AG04449 (cell line): ENCODE data around the gene TMEM43.
A peak's percentile ranks its signal among the peaks of the same experiment; 100 is the strongest.

ENCODE experiments used
- CTCF ChIA-PET: fragments of 350-600 bp; formaldehyde crosslinking; extraction: SDS; loops from one replicate; lab custom pipeline; 2021; ENCODE audit warnings: antibody characterized with exemption; lab: Yijun Ruan, JAX
- POLR2A ChIA-PET: fragments of 400-600, 350-600 bp; formaldehyde crosslinking; extraction: SDS; loops from one replicate; lab custom pipeline; 2020; ENCODE audit warnings: antibody characterized with exemption, inconsistent platforms; lab: Yijun Ruan, JAX
- DNase-seq: peaks from one replicate; pipeline ENCODE4 v3.0.0-alpha.2; 2010; ENCODE audit warnings: low read depth, low spot score
- H3K4me3 ChIP-seq: 2 replicates; pipeline ENCODE4 v1.5.1; 2011; ENCODE audit warnings: low read depth, mild to moderate bottlenecking, control low read depth, low read length
- CTCF ChIP-seq: IDR thresholded peaks from one replicate; pipeline ENCODE4 v1.5.1; 2011; ENCODE audit warnings: mild to moderate bottlenecking, moderate library complexity, low read length, control low read depth, inconsistent platforms; ENCODE audit not compliant: insufficient read depth; ENCODE audit errors: missing control alignments

TMEM43 gene

GRCh38 chr3:14145670-14146380, 21.0 kb downstream of the TMEM43 start:
- POLR2A ChIA-PET: interaction anchor here (0.9 to 3.4 kb wide), 4 partner anchors 20 to 25 kb away, joined by 5 to 33 read pairs (median 7); partner anchors contain the start of genes CHCHD4 and TMEM43
- no peak overlapping the region for H3K4me3 ChIP-seq
- TF ChIP-seq CTCF: no peak
- no peak for DNase-seq
- CTCF ChIA-PET: interaction anchor here (1.0 to 1.8 kb wide), 8 partner anchors 11 to 249 kb away, joined by 3 to 8 read pairs (median 4); no protein-coding TSS in a partner anchor

GRCh38 chr3:14146381-14147065, 21.7 kb downstream of the TMEM43 start:
- ChIA-PET POLR2A (interaction anchor here (0.9 to 1.0 kb wide), 2 partner anchors 21 to 22 kb away, joined by 5 read pairs; partner anchors contain the start of genes CHCHD4 and TMEM43), CTCF (interaction anchor here (1.0 to 1.8 kb wide), 3 partner anchors 10 to 250 kb away, joined by 3 to 7 read pairs (median 4); no protein-coding TSS in a partner anchor)
- no peak overlapping the region for H3K4me3 ChIP-seq
- no peak for DNase-seq
- no peak for TF ChIP-seq CTCF

GRCh38 chr3:14147066-14147435, 22.2 kb downstream of the TMEM43 start:
- no peak overlapping the region for H3K4me3 ChIP-seq
- ChIA-PET POLR2A (interaction anchor here (1.0 kb wide), 1 partner anchor 22 kb away, joined by 5 read pairs; the partner anchor contains the start of genes CHCHD4 and TMEM43), CTCF (interaction anchor here (1.3 to 1.8 kb wide), 2 partner anchors 10 to 57 kb away, joined by 3 to 7 read pairs; no protein-coding TSS in a partner anchor)
- DNase-seq: no peak
- no peak for TF ChIP-seq CTCF

GRCh38 chr3:14147617-14148016, 22.8 kb downstream of the TMEM43 start:
- no peak for TF ChIP-seq CTCF
- CTCF ChIA-PET: no interaction called here
- POLR2A ChIA-PET: no interaction called here
- no peak overlapping the region for H3K4me3 ChIP-seq
- no peak for DNase-seq

- ChIA-PET CTCF (interaction anchor here (0.9 kb wide), 1 partner anchor 252 kb away, joined by 3 read pairs; no protein-coding TSS in a partner anchor), POLR2A (no interaction called here)
- DNase-seq: no peak
- peak; percentile 21 for TF ChIP-seq CTCF
- H3K4me3 ChIP-seq: no peak overlapping the region
Observed at GRCh38 chr3:14148041-14148985, 23.5 kb downstream of the TMEM43 start.
